ENCODE data around the gene MCHR2. TPM values are rescaled to one million over a fixed set of nuclear protein-coding genes. Genes with fewer than 3 reads are reported as not detected.

The MCHR2 gene
- total RNA-seq, 1 experiment from 2014 or later: not detected

- Histone ChIP-seq H3K4me1 (ENCODE audit: control insufficient read depth in 1 of 2, insufficient read depth in 2 of 2, low read length in 2 of 2) (no peaks in the 10 kb centered on the region), H3K4me3 (replicated peaks in 1 of 2; ENCODE audit: low read depth in 1 of 2, low read length in 2 of 2) (no peak overlapping the region), H3K36me3 (ENCODE audit: control insufficient read depth in 1 of 2, insufficient read depth in 2 of 2, low read length in 2 of 2) (no peaks in the 10 kb centered on the region), H3K9me3 (ENCODE audit: control insufficient read depth in 1 of 2, insufficient read depth in 1 of 2, low read depth in 1 of 2, low read length in 2 of 2) (no peaks in the 10 kb centered on the region), H4K20me1 (ENCODE audit: insufficient read depth) (no peaks in the 10 kb centered on the region), H3K27ac (ENCODE audit: low read depth, low read length) (no peak overlapping the region), H3K9me2 (ENCODE audit: insufficient read depth) (no peaks in the 10 kb centered on the region), H3K27me3 (ENCODE audit: insufficient read depth, low read length) (no peaks in the 10 kb centered on the region), H2AFZ (ENCODE audit: low read depth, low read length, poor library complexity, severe bottlenecking) (no peak overlapping the region), H3K4me2 (ENCODE audit: low read length) (no peak overlapping the region), H3K79me2 (ENCODE audit: insufficient read depth, low read length) (no peaks in the 10 kb centered on the region), H3K9ac (ENCODE audit: low read length) (no peak overlapping the region)
- POLR2A ChIA-PET: no interaction called here
- DNase-seq (ENCODE audit: low read depth, low spot score) (no peak), ATAC-seq (no peak)
- TF ChIP-seq ATF3 (IDR thresholded peaks at IDR 0.05) (no peak), ZFX (IDR thresholded peaks at IDR 0.05) (no peak), FOSL1 (IDR thresholded peaks at IDR 0.05; ENCODE audit: low read depth) (no peak), YY1 (IDR thresholded peaks at IDR 0.05; ENCODE audit: extremely low read depth, insufficient replicate concordance, low read depth, low read length) (no peak), EZH2 (IDR thresholded peaks at IDR 0.05) (no peak), SIN3A (IDR thresholded peaks at IDR 0.05; ENCODE audit: low read depth) (no peak)
- intact Hi-C loops (cut with micrococcal nuclease): no loop called here
- BruUV-seq (replicated peaks): no TSS peak
- RAD21 ChIA-PET (ENCODE audit: low non-redundant PET in 1 of 2, low total read pairs in 2 of 2, uncharacterized antibody in 2 of 2, unreplicated experiment in 2 of 2): no interaction called here
- CTCF ChIA-PET: interaction anchor here (2.0 kb wide), 1 partner anchor 19 kb away, joined by 6 read pairs; no protein-coding TSS in a partner anchor
These were observed 107.0 kb downstream of the MCHR2 start for GRCh38 chr6:99887066-99887465.

- no peaks in the 10 kb centered on the region for H3K36me3 ChIP-seq (ENCODE audit: control insufficient read depth in 1 of 2, insufficient read depth in 2 of 2, low read length in 2 of 2)
- ATAC-seq (no peak), DNase-seq (ENCODE audit: low read depth, low spot score) (no peak)
- no peak overlapping the region for H3K4me3 ChIP-seq (replicated peaks in 1 of 2; ENCODE audit: low read depth in 1 of 2, low read length in 2 of 2)
- no peak overlapping the region for H3K4me2 ChIP-seq (ENCODE audit: low read length)
- RAD21 ChIA-PET (ENCODE audit: low non-redundant PET in 1 of 2, low total read pairs in 2 of 2, uncharacterized antibody in 2 of 2, unreplicated experiment in 2 of 2): no interaction called here
- intact Hi-C loops (cut with micrococcal nuclease): no loop called here
- no peak overlapping the region for H2AFZ ChIP-seq (ENCODE audit: low read depth, low read length, poor library complexity, severe bottlenecking)
- H3K9ac ChIP-seq (ENCODE audit: low read length): no peak overlapping the region
- POLR2A ChIA-PET: no interaction called here
- CTCF ChIA-PET: interaction anchor here (2.0 kb wide), 1 partner anchor 17 kb away, joined by 6 read pairs; no protein-coding TSS in a partner anchor
- H3K79me2 ChIP-seq (ENCODE audit: insufficient read depth, low read length): no peaks in the 10 kb centered on the region
- no peaks in the 10 kb centered on the region for H3K9me2 ChIP-seq (ENCODE audit: insufficient read depth)
- no peaks in the 10 kb centered on the region for H3K9me3 ChIP-seq (ENCODE audit: control insufficient read depth in 1 of 2, insufficient read depth in 1 of 2, low read depth in 1 of 2, low read length in 2 of 2)
- TF ChIP-seq EZH2phosphoT487 (IDR thresholded peaks at IDR 0.05; ENCODE audit: borderline replicate concordance) (no peak), ELF1 (IDR thresholded peaks at IDR 0.05; ENCODE audit: borderline replicate concordance, low read depth) (no peak), SRF (IDR thresholded peaks at IDR 0.05; ENCODE audit: low read depth) (no peak), RAD21 (IDR thresholded peaks at IDR 0.05; ENCODE audit: low read depth) (no peak), YY1 (IDR thresholded peaks at IDR 0.05; ENCODE audit: extremely low read depth, insufficient replicate concordance, low read depth, low read length) (no peak), ZNF274 (IDR thresholded peaks at IDR 0.05; ENCODE audit: low read depth, low read length) (no peak)
- H4K20me1 ChIP-seq (ENCODE audit: insufficient read depth): no peaks in the 10 kb centered on the region
- H3K27ac ChIP-seq (ENCODE audit: low read depth, low read length): no peak overlapping the region
- H3K4me1 ChIP-seq (ENCODE audit: control insufficient read depth in 1 of 2, insufficient read depth in 2 of 2, low read length in 2 of 2): no peaks in the 10 kb centered on the region
- BruUV-seq (replicated peaks): no TSS peak
- H3K27me3 ChIP-seq (ENCODE audit: insufficient read depth, low read length): no peaks in the 10 kb centered on the region
These were observed 109.0 kb downstream of the MCHR2 start for GRCh38 chr6:99885051-99885450.
